Psoas muscle (tissue), 8 donors: Measurements from ENCODE around the gene ATP1A3. TPM values are rescaled to one million over a fixed set of nuclear protein-coding genes. Genes with fewer than 3 reads are reported as not detected.

Experiments
- ATAC-seq, 4 donors: fragments of 200-7000 bp; cut with Tn5 transposase; one replicate each; pipeline ENCODE4 v1.9.1; 2020; ENCODE audit warnings: moderate library complexity in 3 of 4, mild to moderate bottlenecking in 2 of 4
- DNase-seq, 2 donors: peaks; one replicate each; pipeline ENCODE4 v3.0.0-alpha.2; 2020
- H3K27ac ChIP-seq: fragments of 200-600 bp; one replicate; pipeline ENCODE4 v1.8.0; 2022
- H3K27me3 ChIP-seq, 3 donors: fragments of 200-600 bp in 1 of 3; one replicate each; pipeline versions ENCODE4 v1.6.1 to v1.8.0; 2013 to 2022; ENCODE audit warnings: low read length in 2 of 3, mild to moderate bottlenecking in 2 of 3, moderate library complexity in 1 of 3; ENCODE audit not compliant: insufficient read depth in 3 of 3
- H3K36me3 ChIP-seq, 2 donors: fragments of 200-600 bp in 1 of 2; one replicate each; pipeline versions ENCODE4 v1.6.1 to v1.8.0; 2013 to 2022; ENCODE audit warnings: low read depth in 1 of 2, mild to moderate bottlenecking in 1 of 2, moderate library complexity in 1 of 2; ENCODE audit not compliant: insufficient read depth in 1 of 2
- H3K4me1 ChIP-seq: fragments of 200-600 bp; one replicate; pipeline ENCODE4 v1.8.0; 2022
- H3K4me3 ChIP-seq: fragments of 200-600 bp; one replicate; pipeline ENCODE4 v1.8.0; 2022; ENCODE audit warnings: mild to moderate bottlenecking
- H3K9me3 ChIP-seq: fragments of 200-600 bp; one replicate; pipeline ENCODE4 v1.8.0; 2022
- CTCF ChIP-seq: fragments of 200-600 bp; IDR thresholded peaks from one replicate; pipeline ENCODE4 v1.8.0; 2022; ENCODE audit warnings: antibody characterized with exemption
- WGBS, 3 donors: extraction: QIAGEN DNeasy Blood & Tissue Kit; methylation state at CpG; one replicate each; pipeline versions ENCODE4 v1.1.6 to v1.1.7; 2013; 5-methylcytosine and 5-hydroxymethylcytosine counted together
- intact Hi-C, 2 donors: fragments of 100-400 bp; cut with DNase I; formaldehyde crosslinking; loops; one replicate each; pipeline versions ENCODE4 v1.11.0 to v1.14.2; 2022
- polyA plus RNA-seq, 3 donors: library from polyadenylated mRNA; stranded (reverse); fragments of 200-250 nt; gene quantifications; one replicate each; pipeline ENCODE4 v1.2.3, GENCODE V29; 2013
- total RNA-seq, 4 donors: library from RNA; stranded (reverse); fragmentation: NEBNext Ultra II Directional in 2 of 4; extraction: Animal tissue kit (Norgen Biotek cat#: 25700) in 2 of 4; gene quantifications; one replicate each; pipeline versions ENCODE4 v1.2.1 to v1.2.4, GENCODE V29; 2021 to 2023
- donor health status: healthy with polysubstance abuse.
- donor health status: DM: no; HTN: no; CAD: no; lungs with moderate emphysema.
- donor health status: Bipolar disorder and iron deficiency.
- donor health status: healthy.
- donor health status: DM: yes; HTN: yes; CAD: no.
- donor health status: DM: no; HTN: no; CAD: no.
- donor health status: DM: no; HTN: no; CAD: no.
- donor health status: DM: yes; HTN: yes; CAD: no.

ATP1A3 gene
- total and polyA plus RNA-seq, 7 donors, result 0.12 to 0.24 (median 0.16) TPM; not detected in 3

GRCh38 chr19:41928754-41929535 is 65.1 kb downstream of the ATP1A3 start:
- peaks cover 0 to 94% (median 56%) of the 10 kb centered on the region in 3 donors for H3K27me3 ChIP-seq
- H3K4me3 ChIP-seq, result peak overlapping the region; percentile 52
- peaks cover 5% of the 10 kb centered on the region for H3K4me1 ChIP-seq
- DNase-seq (no peak), ATAC-seq (no peak)
- WGBS, 3 donors, result 2 to 5% (median 4%) methylated on average over 24 to 29 of the region's 29 CpGs
- no peaks in the 10 kb centered on the region for H3K9me3 ChIP-seq
- H3K27ac ChIP-seq, result no peak overlapping the region
- intact Hi-C loops, result no loop called here
- no peak for TF ChIP-seq CTCF
- H3K36me3 ChIP-seq, result no peaks in the 10 kb centered on the region

GRCh38 chr19:41928221-41928683 is 65.8 kb downstream of the ATP1A3 start, which contains the start of gene ERFL:
Gene ERFL (minus strand): TSS chr19:41928449. CDS start chr19:41912919, 15,530 bp downstream.
- intact Hi-C loops, result no loop called here

GRCh38 chr19:41927497-41928192 is 66.4 kb downstream of the ATP1A3 start:
- Histone ChIP-seq H3K4me3 (peak overlapping the region; percentile 52), H3K27ac (no peak overlapping the region), H3K36me3 (no peaks in the 10 kb centered on the region), H3K4me1 (peaks cover 5% of the 10 kb centered on the region), H3K27me3 (peaks cover 0 to 91% (median 54%) of the 10 kb centered on the region in 3 donors), H3K9me3 (no peaks in the 10 kb centered on the region)
- 5 to 7% (median 7%) methylated on average over 32 to 43 of the region's 43 CpGs for WGBS, 3 donors
- intact Hi-C loops, result no loop called here
- no peak for DNase-seq
- no peak for TF ChIP-seq CTCF
- no peak for ATAC-seq

More at GRCh38 chr19:41928221-41928683, 65.8 kb downstream of the ATP1A3 start, which contains the start of gene ERFL:
- Histone ChIP-seq H3K4me3 (peak within 1 kb of the TSS; percentile 52), H3K9me3 (no peaks in the 10 kb centered on the region), H3K4me1 (peaks cover 5% of the 10 kb centered on the region), H3K27me3 (peaks cover 0 to 91% (median 55%) of the 10 kb centered on the region in 3 donors), H3K27ac (no peak within 1 kb of the TSS), H3K36me3 (no peaks in the 10 kb centered on the region)
- ATAC-seq (no peak), DNase-seq (no peak)
- no peak for TF ChIP-seq CTCF
- WGBS, 3 donors, result 0 to 2% (median 1%) methylated on average over 30 to 49 of the region's 49 CpGs

GRCh38 chr19:41926763-41927496 is 67.1 kb downstream of the ATP1A3 start:
- Histone ChIP-seq H3K4me1 (peaks cover 5% of the 10 kb centered on the region), H3K36me3 (no peaks in the 10 kb centered on the region), H3K4me3 (no peak overlapping the region), H3K27ac (no peak overlapping the region), H3K27me3 (peaks cover 0 to 91% (median 56%) of the 10 kb centered on the region in 3 donors), H3K9me3 (no peaks in the 10 kb centered on the region)
- ATAC-seq (no peak), DNase-seq (no peak)
- TF ChIP-seq CTCF, result no peak
- 25 to 38% (median 36%) methylated on average over 14 to 16 of the region's 16 CpGs for WGBS, 3 donors
- intact Hi-C loops, result no loop called here
